GM23248 (cell line): Measurements from ENCODE around the gene RIT2. TPM values are rescaled to one million over a fixed set of nuclear protein-coding genes. Genes with fewer than 3 reads are reported as not detected.
A peak's percentile ranks its signal among the peaks of the same experiment; 100 is the strongest.

ENCODE experiments used
- DNase-seq: peaks from one replicate; pipeline ENCODE4 v3.0.0-alpha.2; 2015
- H2AFZ ChIP-seq: fragments of 200-600 bp; sonication (generic); 2 replicates; pipeline ENCODE4 v1.6.1; 2016; ENCODE audit warnings: antibody characterized with exemption
- H3F3A ChIP-seq: fragments of 200-600 bp; sonication (generic); 2 replicates; pipeline ENCODE4 v1.6.1; 2016; ENCODE audit warnings: mild to moderate bottlenecking, antibody characterized with exemption, mixed run types; ENCODE audit not compliant: insufficient read depth
- H3K27ac ChIP-seq: fragments of 200-600 bp; sonication (generic); 2 replicates; pipeline ENCODE4 v1.5.1; 2016; ENCODE audit warnings: mild to moderate bottlenecking
- H3K27me3 ChIP-seq: fragments of 200-600 bp; sonication (generic); replicated peaks from 2 replicates; pipeline ENCODE4 v1.6.1; 2016; ENCODE audit warnings: mild to moderate bottlenecking; ENCODE audit not compliant: insufficient read depth
- H3K36me3 ChIP-seq: fragments of 200-600 bp; sonication (generic); 2 replicates; pipeline ENCODE4 v1.6.1; 2016; ENCODE audit warnings: low read depth, mild to moderate bottlenecking
- H3K4me1 ChIP-seq: fragments of 200-600 bp; sonication (generic); 2 replicates; pipeline ENCODE4 v1.6.1; 2016; ENCODE audit warnings: mild to moderate bottlenecking; ENCODE audit not compliant: insufficient read depth
- H3K4me2 ChIP-seq: fragments of 200-600 bp; sonication (generic); one replicate; pipeline ENCODE4 v1.6.1; 2016; ENCODE audit warnings: mild to moderate bottlenecking; ENCODE audit not compliant: unreplicated experiment
- H3K4me3 ChIP-seq: fragments of 200-600 bp; sonication (generic); 2 replicates; pipeline ENCODE4 v1.5.1; 2016; ENCODE audit warnings: mild to moderate bottlenecking
- H3K79me2 ChIP-seq: fragments of 200-600 bp; sonication (generic); 2 replicates; pipeline ENCODE4 v1.6.1; 2016; ENCODE audit warnings: mild to moderate bottlenecking; ENCODE audit not compliant: insufficient read depth
- H3K9ac ChIP-seq: fragments of 200-600 bp; sonication (generic); 2 replicates; pipeline ENCODE4 v1.6.1; 2016; ENCODE audit warnings: mild to moderate bottlenecking
- H3K9me2 ChIP-seq: fragments of 200-600 bp; sonication (generic); 2 replicates; pipeline ENCODE4 v1.6.1; 2016; ENCODE audit warnings: mixed run types, mild to moderate bottlenecking, moderate library complexity; ENCODE audit not compliant: insufficient read depth
- H3K9me3 ChIP-seq: fragments of 200-600 bp; sonication (generic); one replicate; pipeline ENCODE4 v1.6.1; 2017; ENCODE audit warnings: low read depth
- H4K20me1 ChIP-seq: fragments of 200-600 bp; sonication (generic); 2 replicates; pipeline ENCODE4 v1.6.0; 2016; ENCODE audit not compliant: insufficient read depth
- EZH2 ChIP-seq: fragments of 200-600 bp; sonication (generic); IDR thresholded peaks from 2 replicates; pipeline ENCODE4 v1.6.1; 2018; ENCODE audit warnings: antibody characterized with exemption, mild to moderate bottlenecking; ENCODE audit not compliant: insufficient read depth, poor library complexity, severe bottlenecking
- EZH2phosphoT487 ChIP-seq: fragments of 200-600 bp; sonication (generic); IDR thresholded peaks from 2 replicates; pipeline ENCODE4 v1.6.1; 2018; ENCODE audit warnings: antibody characterized with exemption, moderate library complexity, mild to moderate bottlenecking, low read depth; ENCODE audit not compliant: insufficient read depth
- WGBS, 2 experiments: methylation state at CpG; one replicate each; pipeline ENCODE4 v1.1.6; 2015 to 2017; ENCODE audit warnings: low lambda C conversion rate in 2 of 2, low coverage in 1 of 2; ENCODE audit errors: missing lambda C conversion rate in 2 of 2; 5-methylcytosine and 5-hydroxymethylcytosine counted together
- in situ Hi-C: fragments of 300-500 bp; cut with MboI; formaldehyde crosslinking; loops from 2 replicates; pipeline ENCODE4 v1.15.0; 2020
- polyA plus RNA-seq: library from polyadenylated mRNA; unstranded; fragments of >200 nt; fragmentation: Nextera tagmentation; extraction: Ambion mirVana; gene quantifications from 2 replicates; pipeline ENCODE4 v1.2.1, GENCODE V29; 2016
- total RNA-seq: library from RNA; depleted of rRNA; stranded (reverse); fragments of >200 nt; shearing (Covaris generic); gene quantifications from 2 replicates; pipeline ENCODE4 v1.2.3, GENCODE V29; 2014; rRNA removed

RIT2 gene
- not detected in 2 replicates for total RNA-seq
- not detected in 2 replicates for polyA plus RNA-seq

DNA sequence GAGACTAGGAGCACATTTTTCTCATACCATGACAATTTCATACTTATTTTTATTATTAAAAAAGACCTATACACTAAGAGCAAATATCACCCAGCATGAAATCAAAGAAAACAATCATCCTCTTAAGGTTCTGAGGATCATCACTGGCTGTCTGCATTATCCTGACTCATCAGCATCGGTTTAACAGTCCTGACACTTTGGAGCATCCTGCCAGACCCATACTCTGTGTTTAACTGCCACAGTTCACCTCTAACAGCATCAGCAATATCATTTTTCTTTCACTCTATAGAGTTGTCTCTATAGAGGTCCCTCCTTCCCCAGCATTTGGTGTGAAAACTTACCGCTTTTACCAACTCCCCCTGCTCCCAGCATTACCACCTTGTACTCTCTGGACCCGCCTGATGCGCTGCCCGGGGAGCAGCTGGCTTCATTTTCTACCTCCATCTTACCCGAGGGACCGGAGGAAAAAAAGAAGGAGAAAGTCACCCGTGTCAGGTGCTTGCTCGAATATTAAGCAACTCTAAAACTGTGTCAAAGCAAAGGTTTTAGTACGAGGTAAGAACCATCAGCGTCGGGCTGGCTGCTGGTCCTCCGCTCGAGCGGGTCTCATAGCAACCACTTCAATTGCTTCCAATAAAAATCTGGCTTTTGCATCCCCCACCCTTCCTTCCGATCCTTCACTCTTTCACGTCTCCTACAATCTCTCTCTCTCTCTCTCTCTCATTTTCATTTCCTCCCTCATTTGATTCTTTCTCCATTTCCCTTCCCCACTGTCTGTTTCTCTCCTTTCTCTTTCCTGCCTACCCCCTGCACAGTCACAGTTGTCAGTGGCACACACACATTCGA, at the start of gene RIT2:
TSS of gene RIT2 (minus strand) at position 610 of the 846 bp plus-strand sequence.
- no peaks in the 10 kb centered on the region for H3K4me1 ChIP-seq
- no peak for TF ChIP-seq EZH2
- no peak for TF ChIP-seq EZH2phosphoT487
- H3K4me2 ChIP-seq: no peak within 1 kb of the TSS
- H3K27ac ChIP-seq: no peak within 1 kb of the TSS
- no peaks in the 10 kb centered on the region for H4K20me1 ChIP-seq
- no peak within 1 kb of the TSS for H3K4me3 ChIP-seq
- H3F3A ChIP-seq: no peaks in the 10 kb centered on the region
- 0 out of 2 replicates have a peak, but pooled peaks cover 3% of the 10 kb centered on the region for H3K27me3 ChIP-seq
- WGBS, 2 experiments: 49 to 51% methylated on average over 18 of the region's 18 CpGs
- no peaks in the 10 kb centered on the region for H3K79me2 ChIP-seq
- no peaks in the 10 kb centered on the region for H3K36me3 ChIP-seq
- in situ Hi-C loops: no loop called here
- H2AFZ ChIP-seq: no peak within 1 kb of the TSS
- no peak for DNase-seq
- H3K9ac ChIP-seq: no peak within 1 kb of the TSS
- H3K9me3 ChIP-seq: no peaks in the 10 kb centered on the region
- no peaks in the 10 kb centered on the region for H3K9me2 ChIP-seq

GRCh38 chr18:43161528-43161927, 46.0 kb upstream of the RIT2 start:
- Histone ChIP-seq H3K4me1 (peaks cover 5% of the 10 kb centered on the region; the same call in 1 of the 2 replicates), H3K4me2 (peak overlapping the region; percentile 4), H3K4me3 (no peak overlapping the region), H3K9ac (no peak overlapping the region), H2AFZ (no peak overlapping the region), H3K9me3 (no peaks in the 10 kb centered on the region), H4K20me1 (no peaks in the 10 kb centered on the region), H3K9me2 (no peaks in the 10 kb centered on the region), H3K27ac (no peak overlapping the region), H3K27me3 (no peaks in the 10 kb centered on the region), H3K79me2 (no peaks in the 10 kb centered on the region), H3F3A (no peaks in the 10 kb centered on the region), H3K36me3 (no peaks in the 10 kb centered on the region)
- peak; percentile 43 for DNase-seq
- in situ Hi-C loops: no loop called here
- WGBS, 2 experiments: 23 to 33% methylated on average over 1 of the region's 1 CpG
- no peak for TF ChIP-seq EZH2phosphoT487
- no peak for TF ChIP-seq EZH2

GRCh38 chr18:43160509-43160908, 45.0 kb upstream of the RIT2 start:
- Histone ChIP-seq H3F3A (no peaks in the 10 kb centered on the region), H3K9me3 (no peaks in the 10 kb centered on the region), H3K27me3 (no peaks in the 10 kb centered on the region), H4K20me1 (no peaks in the 10 kb centered on the region), H3K4me1 (peaks cover 5% of the 10 kb centered on the region; the same call in 1 of the 2 replicates), H3K9ac (no peak overlapping the region), H3K79me2 (no peaks in the 10 kb centered on the region), H3K4me2 (no peak overlapping the region), H3K27ac (no peak overlapping the region), H3K9me2 (no peaks in the 10 kb centered on the region), H3K36me3 (no peaks in the 10 kb centered on the region), H3K4me3 (no peak overlapping the region), H2AFZ (no peak overlapping the region)
- peak; percentile 1 for DNase-seq
- in situ Hi-C loops: no loop called here
- no peak for TF ChIP-seq EZH2phosphoT487
- no peak for TF ChIP-seq EZH2
- WGBS, 2 experiments: 7 to 18% methylated on average over 1 of the region's 1 CpG

DNA sequence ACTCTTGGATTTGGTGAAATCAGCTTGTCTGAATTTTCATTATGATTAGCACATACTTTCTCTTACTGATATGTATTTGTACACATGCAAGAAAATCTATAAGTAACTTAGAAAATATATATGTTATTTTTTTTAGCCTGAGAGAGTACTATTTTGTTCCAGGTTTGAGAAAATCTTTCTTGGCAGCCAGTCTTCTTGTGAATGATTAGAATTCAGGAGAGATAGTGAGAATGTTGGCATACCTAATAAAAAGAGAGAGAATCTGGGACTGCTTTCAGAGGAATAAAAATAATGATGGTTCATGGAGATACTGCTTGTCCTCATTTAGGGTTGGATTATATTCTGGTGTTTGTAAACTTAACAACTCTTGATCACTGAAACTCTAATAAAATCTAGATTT, 44.4 kb upstream of the RIT2 start:
- Histone ChIP-seq H3F3A (no peaks in the 10 kb centered on the region), H3K9me2 (no peaks in the 10 kb centered on the region), H3K27me3 (no peaks in the 10 kb centered on the region), H3K36me3 (no peaks in the 10 kb centered on the region), H3K4me1 (peaks cover 5% of the 10 kb centered on the region; the same call in 1 of the 2 replicates), H4K20me1 (no peaks in the 10 kb centered on the region), H2AFZ (no peak overlapping the region), H3K9ac (no peak overlapping the region), H3K9me3 (no peaks in the 10 kb centered on the region), H3K4me2 (no peak overlapping the region), H3K79me2 (no peaks in the 10 kb centered on the region), H3K4me3 (no peak overlapping the region), H3K27ac (no peak overlapping the region)
- in situ Hi-C loops: no loop called here
- DNase-seq: no peak
- TF ChIP-seq EZH2phosphoT487: no peak
